ENCODE data around the gene DPP6. TPM values are rescaled to one million over a fixed set of nuclear protein-coding genes. Genes with fewer than 3 reads are reported as not detected.

Gene DPP6
- polyA plus RNA-seq, 1 donor (not counting 4 experiments of a cell fraction or from before 2014, with no cell fraction given): not detected

- Histone ChIP-seq H3K27me3 (ENCODE audit: control insufficient read depth, extremely low read depth, insufficient read depth, low read length) (no peaks in the 10 kb centered on the region), H3K4me2 (ENCODE audit: control insufficient read depth, extremely low read depth, insufficient read depth, low read depth, low read length) (no peak overlapping the region), H3K4me1 (ENCODE audit: control insufficient read depth, extremely low read depth, insufficient read depth, low read length) (no peaks in the 10 kb centered on the region), H3K27ac (ENCODE audit: control insufficient read depth, insufficient read depth, low read length) (no peak overlapping the region), H3K9me1 (ENCODE audit: control insufficient read depth, extremely low read depth, insufficient read depth, low read length) (no peaks in the 10 kb centered on the region), H3K36me3 (ENCODE audit: control insufficient read depth in 2 of 2, extremely low read depth in 1 of 2, insufficient read depth in 2 of 2, low read length in 2 of 2) (no peaks in the 10 kb centered on the region), H3K79me2 (ENCODE audit: control insufficient read depth, insufficient read depth, low read length) (no peaks in the 10 kb centered on the region), H3K9me3 (ENCODE audit: control insufficient read depth, low read depth, low read length) (peaks cover 9% of the 10 kb centered on the region), H4K20me1 (ENCODE audit: control insufficient read depth, extremely low read depth, insufficient read depth, low read length) (no peaks in the 10 kb centered on the region), H3K9ac (ENCODE audit: control insufficient read depth, extremely low read depth, insufficient read depth, low read length) (no peak overlapping the region), H2AFZ (ENCODE audit: control insufficient read depth, low read length) (no peak overlapping the region), H3K4me3 (ENCODE audit: control insufficient read depth in 2 of 3, extremely low read depth in 1 of 3, insufficient read depth in 2 of 3, low read depth in 1 of 3, low read length in 3 of 3) (no peak overlapping the region)
- FAIRE-seq (no peak), DNase-seq (ENCODE audit: low read depth, low spot score) (no peak)
- dilution Hi-C loops (cut with MboI; ENCODE audit: extremely low pct_ligation_motif_present, low sequenced_read_pairs): no loop called here
- TF ChIP-seq EZH2 (IDR thresholded peaks at IDR 0.05; ENCODE audit: low read length) (no peak), CTCF (optimal IDR thresholded peaks at IDR 0.05 in 1 of 3, IDR thresholded peaks at IDR 0.05 in 1 of 3, conservative IDR thresholded peaks at IDR 0.05 in 1 of 3; ENCODE audit: extremely low read depth in 1 of 3, insufficient read depth in 2 of 3, low read length in 3 of 3) (no peak)
Measured at GRCh38 chr7:154842591-154842990, 790.4 kb downstream of the DPP6 start.

DNA sequence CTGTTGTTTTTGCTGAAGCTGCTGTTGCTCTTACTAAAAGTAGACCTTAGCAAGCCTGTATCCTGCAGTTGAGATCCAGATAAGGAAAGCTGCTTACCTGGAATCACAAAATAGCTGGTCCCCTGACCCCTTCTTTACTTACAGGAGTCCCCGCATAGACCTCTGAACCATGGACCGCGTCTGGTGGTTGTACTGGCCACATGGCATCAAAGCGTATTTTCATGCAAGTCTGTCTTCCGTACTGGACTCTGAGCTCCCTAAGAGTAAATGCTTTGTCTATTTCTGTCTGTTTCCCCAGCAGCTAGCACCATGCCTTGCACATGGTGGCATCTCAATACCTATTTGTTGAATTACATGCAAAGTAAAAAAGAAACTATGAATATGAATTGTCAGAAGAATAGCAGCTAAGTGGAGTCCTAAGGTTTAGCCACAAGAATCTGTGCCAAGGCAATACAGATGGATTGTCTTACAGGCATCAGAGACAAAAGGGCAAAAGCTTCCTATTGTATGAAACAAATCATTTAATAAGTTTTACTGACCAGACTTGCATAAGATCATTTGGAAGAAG is 791.6 kb downstream of the DPP6 start:
- H2AFZ ChIP-seq (ENCODE audit: control insufficient read depth, low read length): no peak overlapping the region
- H3K27ac ChIP-seq (ENCODE audit: control insufficient read depth, insufficient read depth, low read length): no peak overlapping the region
- peaks cover 9% of the 10 kb centered on the region for H3K9me3 ChIP-seq (ENCODE audit: control insufficient read depth, low read depth, low read length)
- FAIRE-seq: no peak
- no peaks in the 10 kb centered on the region for H3K36me3 ChIP-seq (ENCODE audit: control insufficient read depth in 2 of 2, extremely low read depth in 1 of 2, insufficient read depth in 2 of 2, low read length in 2 of 2)
- H3K4me3 ChIP-seq (ENCODE audit: control insufficient read depth in 2 of 3, extremely low read depth in 1 of 3, insufficient read depth in 2 of 3, low read depth in 1 of 3, low read length in 3 of 3): no peak overlapping the region
- no peak overlapping the region for H3K4me2 ChIP-seq (ENCODE audit: control insufficient read depth, extremely low read depth, insufficient read depth, low read depth, low read length)
- H3K9ac ChIP-seq (ENCODE audit: control insufficient read depth, extremely low read depth, insufficient read depth, low read length): no peak overlapping the region
- TF ChIP-seq CTCF (optimal IDR thresholded peaks at IDR 0.05 in 1 of 3, IDR thresholded peaks at IDR 0.05 in 1 of 3, conservative IDR thresholded peaks at IDR 0.05 in 1 of 3; ENCODE audit: extremely low read depth in 1 of 3, insufficient read depth in 2 of 3, low read length in 3 of 3): no peak
- no peak for TF ChIP-seq EZH2 (IDR thresholded peaks at IDR 0.05; ENCODE audit: low read length)
- no peaks in the 10 kb centered on the region for H3K79me2 ChIP-seq (ENCODE audit: control insufficient read depth, insufficient read depth, low read length)
- no peaks in the 10 kb centered on the region for H3K9me1 ChIP-seq (ENCODE audit: control insufficient read depth, extremely low read depth, insufficient read depth, low read length)
- DNase-seq (ENCODE audit: low read depth, low spot score): no peak
- H4K20me1 ChIP-seq (ENCODE audit: control insufficient read depth, extremely low read depth, insufficient read depth, low read length): no peaks in the 10 kb centered on the region
- H3K27me3 ChIP-seq (ENCODE audit: control insufficient read depth, extremely low read depth, insufficient read depth, low read length): no peaks in the 10 kb centered on the region
- no peaks in the 10 kb centered on the region for H3K4me1 ChIP-seq (ENCODE audit: control insufficient read depth, extremely low read depth, insufficient read depth, low read length)
- dilution Hi-C loops (cut with MboI; ENCODE audit: extremely low pct_ligation_motif_present, low sequenced_read_pairs): no loop called here

Measured in keratinocyte (primary cell).